Choroid plexus epithelial cell (primary cell): Measurements from ENCODE around the gene SLC25A21.
"Not testable (repeated sequence)": the region's sequence is repeated elsewhere in the genome, so short reads cannot be mapped to it uniquely, and the experiment has no call there.

ENCODE experiments used
- DNase-seq: peaks from one replicate; pipeline ENCODE4 v3.0.0-alpha.2; 2010; ENCODE audit warnings: low read depth
- H3K4me3 ChIP-seq: 2 replicates; pipeline ENCODE4 v1.5.1; 2011; ENCODE audit warnings: low read depth, mild to moderate bottlenecking, control low read depth, low read length, moderate library complexity
- CTCF ChIP-seq: conservative IDR thresholded peaks from 2 replicates; pipeline ENCODE4 v1.5.1; 2011; ENCODE audit warnings: low read depth, mild to moderate bottlenecking, control low read depth, inconsistent platforms, low read length, moderate library complexity

SLC25A21 gene

GRCh38 chr14:36713960-36714703, 458.3 kb downstream of the SLC25A21 start:
- no peak for DNase-seq
- TF ChIP-seq CTCF = no peak
- no peak overlapping the region for H3K4me3 ChIP-seq

GRCh38 chr14:36707570-36707969, 464.8 kb downstream of the SLC25A21 start:
- DNase-seq = no peak

GRCh38 chr14:36702474-36702873, 469.9 kb downstream of the SLC25A21 start:
- H3K4me3 ChIP-seq = no peak overlapping the region
- no peak for TF ChIP-seq CTCF
- no peak for DNase-seq

More at GRCh38 chr14:36707570-36707969, 464.8 kb downstream of the SLC25A21 start:
- H3K4me3 ChIP-seq = no peak overlapping the region
- no peak for TF ChIP-seq CTCF

- TF ChIP-seq CTCF = no peak
- H3K4me3 ChIP-seq = no peak overlapping the region
- no peak for DNase-seq
Measured at GRCh38 chr14:36701132-36701531, 471.3 kb downstream of the SLC25A21 start.

GRCh38 chr14:36700651-36701050, 471.8 kb downstream of the SLC25A21 start:
- H3K4me3 ChIP-seq = no peak overlapping the region
- DNase-seq = no peak
- TF ChIP-seq CTCF = no peak

GRCh38 chr14:36699420-36699819, 473.0 kb downstream of the SLC25A21 start:
- DNase-seq, H3K4me3 ChIP-seq: not testable (repeated sequence)

GRCh38 chr14:36690311-36691040, 481.9 kb downstream of the SLC25A21 start:
- peak; percentile 18 for DNase-seq
- no peak for TF ChIP-seq CTCF
- H3K4me3 ChIP-seq = no peak overlapping the region
